ENCODE measurements around the gene UBALD1. TPM values are rescaled to one million over a fixed set of nuclear protein-coding genes. Genes with fewer than 3 reads are reported as not detected.
A peak's percentile ranks its signal among the peaks of the same experiment; 100 is the strongest.

UBALD1 gene
- total and polyA plus RNA-seq, 9 of the 15 experiments (the other 6 are each of a cell fraction or from before 2014, with no cell fraction given), result 1.3 to 38.0 (median 6.2) TPM; not detected in 2

- Histone ChIP-seq H3K9me1 (ENCODE audit: control insufficient read depth, insufficient read depth, low read length) (peaks cover 17% of the 10 kb centered on the region), H3K27ac (ENCODE audit: extremely low read depth, low read depth, low read length) (peak overlapping the region; percentile 97; the same call in 2 of the 3 replicates), H3K27me3 (ENCODE audit: control insufficient read depth in 2 of 2, insufficient read depth in 2 of 2, low read length in 2 of 2) (no peaks in the 10 kb centered on the region), H3K9ac (ENCODE audit: insufficient read depth in 1 of 2, low read depth in 2 of 2, low read length in 2 of 2) (peak overlapping the region; percentile 93), H3K4me1 (replicated peaks in 1 of 2; ENCODE audit: control insufficient read depth in 2 of 2, insufficient read depth in 2 of 2, low read length in 2 of 2) (peaks cover 22 to 92% of the 10 kb centered on the region in 2 experiments), H3K4me3 (peak overlapping the region; percentile 94), H2AFZ (ENCODE audit: low read depth, low read length) (no peak overlapping the region), H3K36me3 (ENCODE audit: control insufficient read depth, insufficient read depth, low read length) (peaks cover 26% of the 10 kb centered on the region; the same call in 1 of the 3 replicates), H4K20me1 (replicated peaks; ENCODE audit: control insufficient read depth, insufficient read depth, low read length) (peaks cover 27% of the 10 kb centered on the region), H3K79me2 (ENCODE audit: control insufficient read depth, insufficient read depth, low read length) (peaks cover 42% of the 10 kb centered on the region), H3K9me3 (replicated peaks; ENCODE audit: control insufficient read depth, insufficient read depth, low read depth, low read length) (no peaks in the 10 kb centered on the region), H3K4me2 (ENCODE audit: insufficient read depth, low read length) (peak overlapping the region; percentile 90)
- no peak for DNase-seq (ENCODE audit: extremely low read depth in 1 of 4, low spot score in 3 of 4)
- in situ Hi-C loops (cut with MboI), result no loop called here
- no peak for ATAC-seq
- ChIA-PET CTCF (ENCODE audit: low intra/inter-chr PET ratio) (no interaction called here), POLR2A (interaction anchor here (0.6 kb wide), 1 partner anchor 938 kb away, joined by 3 read pairs; no protein-coding TSS in a partner anchor)
- intact Hi-C loops (cut with micrococcal nuclease), result no loop called here
- 68% methylated on average over 10 of the region's 14 CpGs for WGBS (ENCODE audit: insufficient coverage, low coverage, missing lambda C conversion rate)
- TF ChIP-seq POLR2G (IDR thresholded peaks at IDR 0.05; ENCODE audit: low read depth, low read length) (peak; percentile 62), BMI1 (IDR thresholded peaks at IDR 0.05; ENCODE audit: low read length) (no peak), HDGF (IDR thresholded peaks at IDR 0.05) (no peak), RBFOX2 (IDR thresholded peaks at IDR 0.05; ENCODE audit: low read depth, low read length) (peak; percentile 4; the same call in 1 of the 2 replicates), CXXC5 (CRISPR knock-in tag; IDR thresholded peaks at IDR 0.05) (no peak), NUFIP1 (IDR thresholded peaks at IDR 0.05; ENCODE audit: partially characterized antibody) (no peak)
- no peak for FAIRE-seq
- TSS peak; percentile 38 for BruUV-seq (replicated peaks)
Measured at GRCh38 chr16:4612977-4613635, 1.6 kb downstream of the UBALD1 start.
